IMR-90 (cell line): Measurements from ENCODE around the gene IL18BP. TPM values are rescaled to one million over a fixed set of nuclear protein-coding genes. Genes with fewer than 3 reads are reported as not detected.

Source experiments
- ATAC-seq: fragments of 200-7000 bp; cut with Tn5 transposase; 2 replicates; pipeline ENCODE4 v1.9.1; 2020; ENCODE audit warnings: low read depth, mild to moderate bottlenecking, moderate library complexity
- BruUV-seq: library from RNA; stranded (reverse); fragments of 400-500 nt; replicated peaks from 2 replicates; lab custom pipeline; 2021; lab: Mats Ljungman, UMichigan
- CTCF ChIA-PET: fragments of 300-600 bp; formaldehyde crosslinking; extraction: SDS; loops from one replicate; lab custom pipeline; 2021; ENCODE audit warnings: antibody characterized with exemption; lab: Yijun Ruan, JAX
- POLR2A ChIA-PET: fragments of 300-600 bp; sonication (Branson Sonifier 250); formaldehyde crosslinking; loops from one replicate; lab custom pipeline; 2022; ENCODE audit warnings: antibody characterized with exemption; ENCODE audit not compliant: unreplicated experiment; lab: Charles Lee
- DNase-seq: peaks from one replicate; pipeline ENCODE4 v3.0.0; 2013
- H2AFZ ChIP-seq: replicated peaks from 2 replicates; pipeline ENCODE3; 2013; ENCODE audit warnings: low read length, mild to moderate bottlenecking; ENCODE audit not compliant: poor library complexity
- H2AK5ac ChIP-seq: 2 replicates; pipeline ENCODE4 v1.6.1; 2013; ENCODE audit warnings: low read depth, low read length, inconsistent platforms
- H2AK9ac ChIP-seq: replicated peaks from 2 replicates; pipeline ENCODE3; 2013; ENCODE audit warnings: mild to moderate bottlenecking, low read depth, low read length, moderate library complexity; ENCODE audit not compliant: poor library complexity
- H2BK120ac ChIP-seq: 2 replicates; pipeline ENCODE4 v1.6.1; 2013; ENCODE audit warnings: low read depth, low read length, inconsistent platforms
- H2BK15ac ChIP-seq: 3 replicates; pipeline ENCODE4 v1.6.1; 2013; ENCODE audit warnings: low read depth, low read length, inconsistent platforms
- H2BK20ac ChIP-seq: 2 replicates; pipeline ENCODE4 v1.6.1; 2013; ENCODE audit warnings: low read depth, mild to moderate bottlenecking, inconsistent platforms, low read length, moderate library complexity
- H2BK5ac ChIP-seq: 2 replicates; pipeline ENCODE4 v1.6.1; 2013; ENCODE audit warnings: mild to moderate bottlenecking, low read depth, low read length, inconsistent platforms; ENCODE audit not compliant: poor library complexity, severe bottlenecking
- H3K14ac ChIP-seq: replicated peaks from 2 replicates; pipeline ENCODE4 v1.6.1; 2013; ENCODE audit warnings: low read depth, low read length, inconsistent platforms
- H3K18ac ChIP-seq: 2 replicates; pipeline ENCODE4 v1.6.1; 2013; ENCODE audit warnings: low read depth, low read length, control low read depth
- H3K23ac ChIP-seq: 2 replicates; pipeline ENCODE4 v1.6.1; 2013; ENCODE audit warnings: low read depth, low read length, inconsistent platforms
- H3K27ac ChIP-seq: 2 replicates; pipeline ENCODE4 v1.5.1; 2013; ENCODE audit warnings: mild to moderate bottlenecking, control low read depth, low read length; ENCODE audit not compliant: insufficient read depth
- H3K27me3 ChIP-seq: 2 replicates; pipeline ENCODE4 v1.6.1; 2013; ENCODE audit warnings: low read length; ENCODE audit not compliant: control insufficient read depth, insufficient read depth
- H3K36me3 ChIP-seq: 2 replicates; pipeline ENCODE4 v1.6.1; 2013; ENCODE audit warnings: low read length, mixed read lengths; ENCODE audit not compliant: control insufficient read depth, insufficient read depth
- H3K4ac ChIP-seq: 2 replicates; pipeline ENCODE4 v1.6.1; 2013; ENCODE audit warnings: low read depth, low read length, inconsistent platforms
- H3K4me1 ChIP-seq: 2 replicates; pipeline ENCODE4 v1.6.1; 2013; ENCODE audit warnings: low read length, mixed read lengths; ENCODE audit not compliant: control insufficient read depth, insufficient read depth
- H3K4me2 ChIP-seq: 2 replicates; pipeline ENCODE4 v1.6.1; 2013; ENCODE audit warnings: low read depth, mild to moderate bottlenecking, control low read depth, low read length, moderate library complexity
- H3K4me3 ChIP-seq: 2 replicates; pipeline ENCODE4 v1.5.1; 2013; ENCODE audit warnings: low read depth, mild to moderate bottlenecking, control low read depth, low read length, moderate library complexity; ENCODE audit not compliant: insufficient read depth
- H3K56ac ChIP-seq: 2 replicates; pipeline ENCODE4 v1.6.1; 2013; ENCODE audit warnings: low read length, inconsistent platforms; ENCODE audit not compliant: insufficient read depth; ENCODE audit errors: extremely low read depth
- H3K79me1 ChIP-seq, 2 experiments: 2 replicates each; pipeline ENCODE4 v1.6.1; 2013; ENCODE audit warnings: low read length in 2 of 2, inconsistent platforms in 1 of 2, low read depth in 1 of 2
- H3K9ac ChIP-seq: 2 replicates; pipeline ENCODE4 v1.6.1; 2013; ENCODE audit warnings: low read depth, low read length, control low read depth
- H3K9me1 ChIP-seq: 2 replicates; pipeline ENCODE4 v1.6.1; 2013; ENCODE audit warnings: low read length, inconsistent platforms; ENCODE audit not compliant: insufficient read depth
- H3K9me3 ChIP-seq: 2 replicates; pipeline ENCODE4 v1.6.1; 2013; ENCODE audit warnings: low read length; ENCODE audit not compliant: control insufficient read depth, insufficient read depth
- H4K20me1 ChIP-seq: 2 replicates; pipeline ENCODE4 v1.6.1; 2013; ENCODE audit warnings: low read length, inconsistent platforms; ENCODE audit not compliant: insufficient read depth
- H4K5ac ChIP-seq: 2 replicates; pipeline ENCODE4 v1.6.1; 2013; ENCODE audit warnings: mild to moderate bottlenecking, low read depth, low read length, control low read depth
- H4K8ac ChIP-seq, 2 experiments: 2 replicates each; pipeline ENCODE4 v1.6.1; 2013; ENCODE audit warnings: low read depth in 2 of 2, low read length in 2 of 2, control low read depth in 1 of 2, inconsistent platforms in 1 of 2
- H4K91ac ChIP-seq: 2 replicates; pipeline ENCODE4 v1.6.1; 2013; ENCODE audit warnings: low read depth, low read length, inconsistent platforms; ENCODE audit not compliant: insufficient read depth
- MAFK ChIP-seq: IDR thresholded peaks from 2 replicates; pipeline ENCODE4 v1.6.1; 2012; ENCODE audit warnings: low read depth, low read length, improper control_type of control experiment
- NFE2L2 ChIP-seq: fragments of 150-350 bp; IDR thresholded peaks from 2 replicates; pipeline ENCODE4 v1.6.1; 2016; ENCODE audit warnings: low read depth, mild to moderate bottlenecking, low read length
- RCOR1 ChIP-seq: IDR thresholded peaks from 2 replicates; pipeline ENCODE4 v1.6.1; 2012; ENCODE audit warnings: mild to moderate bottlenecking, low read length, improper control_type of control experiment; ENCODE audit not compliant: insufficient replicate concordance
- WGBS, 2 experiments: methylation state at CpG; one replicate each; pipeline versions ENCODE4 v1.1.5 to v1.1.7; 2013; ENCODE audit warnings: missing lambda C conversion rate in 2 of 2; ENCODE audit not compliant: insufficient read length in 1 of 2; ENCODE audit errors: extremely low coverage in 2 of 2; 5-methylcytosine and 5-hydroxymethylcytosine counted together
- dilution Hi-C: fragments of 300-500 bp; cut with HindIII; formaldehyde crosslinking; loops from one replicate; pipeline ENCODE4 v1.14.3; 2018; ENCODE audit warnings: low sequenced_read_pairs; ENCODE audit not compliant: unreplicated experiment
- in situ Hi-C: fragments of 300-500 bp; cut with MboI; formaldehyde crosslinking; loops from 3 replicates; pipeline ENCODE4 v1.14.3; 2019; ENCODE audit warnings: low sequenced_read_pairs, inconsistent platforms, mixed read lengths
- intact Hi-C: fragments of 100-400 bp; cut with micrococcal nuclease; formaldehyde crosslinking; loops from 2 replicates; pipeline ENCODE4 v1.10.0; 2022
- polyA plus RNA-seq, 3 experiments: library from polyadenylated mRNA; depleted of rRNA; stranded (reverse); fragments of >200 nt; gene quantifications; 2 replicates each; pipeline ENCODE4 v1.2.3, GENCODE V29; 2012; ENCODE audit warnings: low replicate concordance in 1 of 3
- total RNA-seq: library from RNA; depleted of rRNA; stranded (reverse); fragments of >200 nt; gene quantifications from 2 replicates; pipeline ENCODE4 v1.2.3, GENCODE V29; 2012

Gene IL18BP
- total and polyA plus RNA-seq, 2 of the 4 experiments (the other 2 are of a cell fraction) = 0.90 to 3.2 TPM

- CTCF ChIA-PET = interaction anchor here (0.7 to 1.3 kb wide), 2 partner anchors 21 to 110 kb away, joined by 5 read pairs; no protein-coding TSS in a partner anchor
- Histone ChIP-seq H4K8ac (no peak overlapping the region), H3K4me2 (peak overlapping the region; percentile 74), H3K4ac (no peak overlapping the region), H3K18ac (peak overlapping the region; percentile 17; the same call in 1 of the 2 replicates), H2AFZ (no peak overlapping the region), H3K4me1 (peaks cover 2% of the 10 kb centered on the region; the same call in 1 of the 2 replicates), H3K36me3 (peaks cover 15% of the 10 kb centered on the region), H2AK9ac (no peak overlapping the region), H3K9ac (no peak overlapping the region), H3K27me3 (no peaks in the 10 kb centered on the region), H2BK15ac (no peak overlapping the region), H3K4me3 (no peak overlapping the region), H2AK5ac (no peak overlapping the region), H2BK20ac (no peak overlapping the region), H3K27ac (no peak overlapping the region; the same call in 1 of the 2 replicates), H3K56ac (no peak overlapping the region), H3K79me1 (peaks cover 8 to 20% of the 10 kb centered on the region in 2 experiments), H3K14ac (no peak overlapping the region), H4K5ac (no peak overlapping the region), H4K91ac (no peak overlapping the region), H3K9me3 (no peaks in the 10 kb centered on the region), H2BK120ac (no peak overlapping the region), H2BK5ac (peak overlapping the region; percentile 72), H4K20me1 (peaks cover 14% of the 10 kb centered on the region; the same call in 1 of the 2 replicates), H3K9me1 (peaks cover 6% of the 10 kb centered on the region), H3K23ac (0 out of 2 replicates have a peak overlapping the region, but pooled peaks have one; percentile 5)
- in situ Hi-C loops (no loop called here), intact Hi-C loops (no loop called here), dilution Hi-C loops (no loop called here)
- BruUV-seq = no TSS peak
- POLR2A ChIA-PET = no interaction called here
- DNase-seq = peak; percentile 65
- WGBS, 2 experiments = no CpG with 5 or more reads among the region's 2 CpGs
- peak; percentile 98 for TF ChIP-seq NFE2L2
- TF ChIP-seq MAFK = peak; percentile 88
- no peak for TF ChIP-seq RCOR1
- ATAC-seq = peak; percentile 80
Measured at GRCh38 chr11:71962428-71963038, 36.2 kb upstream of the IL18BP start.
